OCI-M2 (cell line): ENCODE data around the gene PRKAG3.
"Not testable (repeated sequence)": the region's sequence is repeated elsewhere in the genome, so short reads cannot be mapped to it uniquely, and the experiment has no call there.

Experiments
- DNase-seq: peaks from one replicate; lab custom pipeline; 2025; ENCODE audit not compliant: unreplicated experiment; lab: John Stamatoyannopoulos, UW

Gene PRKAG3

GRCh38 chr2:218844334-218844733 lies 12.7 kb upstream of the PRKAG3 start:
- not testable (repeated sequence) for DNase-seq

- no peak for DNase-seq
Observed at GRCh38 chr2:218839888-218840287, 8.3 kb upstream of the PRKAG3 start.

GRCh38 chr2:218839430-218839829 lies 7.8 kb upstream of the PRKAG3 start:
- no peak for DNase-seq

DNA sequence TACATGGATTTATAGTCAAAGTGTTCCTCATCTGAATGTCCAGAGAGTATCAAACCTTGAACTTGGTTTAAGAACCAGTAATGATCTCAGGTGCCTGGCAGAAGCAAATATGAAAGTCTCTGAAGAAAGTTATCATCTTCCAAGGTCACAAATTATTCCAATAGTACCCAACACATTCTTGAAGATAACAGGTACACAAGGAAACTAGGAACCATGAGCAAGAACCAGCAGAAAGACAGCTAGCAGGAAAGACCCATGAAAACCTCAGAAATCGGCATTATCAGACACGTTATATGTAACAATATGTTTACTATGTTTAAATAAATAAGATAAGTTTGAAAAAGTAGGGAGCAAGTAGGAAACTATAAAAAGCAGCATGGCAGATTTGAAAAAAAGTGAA lies 5.9 kb upstream of the PRKAG3 start:
- no peak for DNase-seq

DNA sequence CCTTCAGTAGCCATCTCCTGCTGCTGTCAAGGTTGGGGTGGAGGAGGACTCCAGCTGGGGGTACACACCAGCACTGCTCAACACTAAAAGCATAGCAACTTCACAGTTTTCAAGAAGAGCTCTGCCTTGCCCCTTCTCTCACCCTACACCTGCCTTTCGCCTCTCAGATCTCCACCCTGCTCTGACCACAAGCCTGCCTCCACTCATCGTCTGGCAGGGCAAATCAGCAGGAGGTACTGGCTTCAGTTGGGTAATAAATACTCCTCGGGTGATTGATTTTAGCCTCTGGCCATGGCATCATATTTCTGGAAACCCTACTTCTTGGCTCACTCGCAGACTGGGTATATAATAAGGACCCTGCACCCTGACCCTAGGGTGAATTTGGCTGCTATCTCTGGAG lies 3.1 kb upstream of the PRKAG3 start:
- DNase-seq, result no peak

DNA sequence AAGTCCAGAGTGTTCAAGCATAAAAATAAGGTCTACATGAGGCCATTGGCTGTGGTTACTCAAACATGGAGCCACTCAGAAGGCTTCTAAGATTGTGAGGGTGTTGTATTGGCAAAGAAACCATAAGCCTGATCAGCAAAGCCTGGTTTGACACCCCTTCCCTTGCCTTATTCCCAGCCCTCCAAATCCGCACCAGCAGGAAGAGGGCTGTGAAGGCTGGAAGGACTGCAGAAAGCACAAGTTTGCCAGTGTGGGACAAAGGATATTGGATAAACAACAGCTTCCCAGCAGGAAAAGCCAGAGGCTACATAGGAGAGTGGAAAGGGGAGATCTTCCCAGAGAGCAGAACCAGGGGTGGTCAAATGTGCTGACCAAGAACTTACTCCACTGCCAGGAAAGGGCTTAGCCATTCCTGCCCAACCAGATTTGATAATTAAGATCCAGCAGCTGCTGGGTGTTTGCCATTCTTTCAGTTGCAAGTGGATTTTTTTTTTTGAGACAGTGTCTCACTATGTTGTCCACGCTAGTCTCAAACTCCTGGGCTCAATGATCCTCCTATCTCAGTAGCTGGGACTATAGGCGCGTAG lies 1.5 kb upstream of the PRKAG3 start:
- DNase-seq, result no peak

- DNase-seq, result no peak
Observed at GRCh38 chr2:218832520-218832919, 917 bp upstream of the PRKAG3 start.

- DNase-seq, result no peak
Observed at GRCh38 chr2:218832081-218832480, 478 bp upstream of the PRKAG3 start.

- DNase-seq, result no peak
Observed at GRCh38 chr2:218830526-218831306, 887 bp downstream of the PRKAG3 start.

DNA sequence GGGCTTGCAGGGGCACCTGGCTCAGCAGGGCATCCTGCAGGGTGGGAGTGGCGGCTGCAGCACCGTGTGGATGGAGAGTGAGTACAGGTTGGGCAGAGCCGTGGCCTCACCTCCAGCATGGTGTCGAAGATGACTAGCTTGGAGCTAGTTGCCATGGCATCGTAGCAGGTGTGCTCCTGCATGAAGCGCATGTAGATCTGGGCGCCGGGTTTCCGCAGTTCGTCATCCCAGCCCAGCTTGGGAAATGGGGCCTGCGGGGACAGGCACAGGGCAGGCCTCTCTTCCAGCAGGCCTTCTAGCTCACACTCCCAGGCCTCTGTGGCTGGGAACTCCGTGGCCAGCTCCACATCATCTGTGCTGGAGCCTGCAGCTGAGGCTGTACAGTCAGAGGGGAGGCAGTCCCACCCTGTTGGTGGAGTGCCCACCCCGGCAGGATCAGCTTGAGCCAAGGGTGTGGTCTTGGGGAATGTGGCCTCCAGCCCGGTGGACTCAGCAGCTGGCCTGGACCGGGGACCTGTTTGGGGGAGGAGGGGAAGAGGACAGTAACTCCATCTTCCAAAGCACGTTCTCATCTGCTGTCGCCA lies 1.6 kb downstream of the PRKAG3 start:
- DNase-seq, result no peak

DNA sequence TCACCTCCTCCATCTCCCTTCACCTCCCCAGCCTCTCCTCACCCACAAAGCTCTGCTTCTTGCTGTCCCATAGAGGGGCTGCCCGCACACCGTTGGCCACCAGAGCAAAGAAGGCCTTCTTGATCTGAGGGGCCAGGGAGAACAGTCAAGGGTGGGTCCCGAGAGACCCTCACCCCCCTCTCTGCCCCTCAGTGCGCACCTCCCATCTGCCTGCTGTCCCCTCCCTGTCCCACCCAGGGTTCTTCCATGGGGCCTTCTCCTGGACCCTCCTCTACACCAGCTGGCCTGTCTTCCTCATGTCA lies 3.2 kb downstream of the PRKAG3 start:
- no peak for DNase-seq

- no peak for DNase-seq
Observed at GRCh38 chr2:218827701-218828476, 3.7 kb downstream of the PRKAG3 start.

DNA sequence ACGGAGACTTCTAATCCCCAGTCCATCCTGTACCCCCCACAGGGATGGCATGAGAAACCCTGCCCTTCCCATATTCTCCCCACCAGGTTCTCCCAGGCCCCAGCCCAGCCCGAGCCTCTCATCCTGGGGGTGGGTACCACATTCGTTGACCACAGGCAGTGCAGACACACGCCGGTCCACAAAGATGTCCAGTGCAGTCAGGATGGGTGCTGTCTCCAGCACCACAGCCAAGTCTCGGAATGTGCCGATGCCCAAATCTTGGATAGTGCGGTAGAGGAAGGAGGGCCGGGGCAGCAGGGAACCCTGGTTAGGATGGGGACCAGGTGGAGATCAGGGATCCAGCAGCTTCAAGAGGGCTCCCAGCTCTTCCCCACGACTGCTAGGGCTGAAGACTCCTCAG lies 4.8 kb downstream of the PRKAG3 start:
- DNase-seq, result no peak

DNA sequence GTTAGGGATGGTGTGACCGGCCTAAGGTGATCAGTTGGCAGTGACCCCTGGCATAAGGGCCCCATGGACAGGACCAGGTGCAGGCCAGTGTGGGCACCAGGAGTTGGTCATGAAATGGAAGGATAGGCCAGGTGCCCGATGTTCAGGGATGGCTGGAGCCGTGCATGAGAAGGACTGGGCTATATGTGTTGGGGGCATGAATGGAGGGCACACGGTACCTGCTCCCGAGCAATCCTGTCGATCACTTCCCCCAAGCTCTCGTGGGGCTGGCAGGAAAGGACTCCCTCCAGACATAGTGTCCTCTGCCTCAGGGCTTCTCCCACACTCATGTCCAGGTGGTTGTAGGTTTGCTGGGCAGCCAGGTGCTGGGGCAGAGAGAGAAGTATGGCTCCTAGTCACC lies 7.6 kb downstream of the PRKAG3 start:
- DNase-seq, result no peak

DNA sequence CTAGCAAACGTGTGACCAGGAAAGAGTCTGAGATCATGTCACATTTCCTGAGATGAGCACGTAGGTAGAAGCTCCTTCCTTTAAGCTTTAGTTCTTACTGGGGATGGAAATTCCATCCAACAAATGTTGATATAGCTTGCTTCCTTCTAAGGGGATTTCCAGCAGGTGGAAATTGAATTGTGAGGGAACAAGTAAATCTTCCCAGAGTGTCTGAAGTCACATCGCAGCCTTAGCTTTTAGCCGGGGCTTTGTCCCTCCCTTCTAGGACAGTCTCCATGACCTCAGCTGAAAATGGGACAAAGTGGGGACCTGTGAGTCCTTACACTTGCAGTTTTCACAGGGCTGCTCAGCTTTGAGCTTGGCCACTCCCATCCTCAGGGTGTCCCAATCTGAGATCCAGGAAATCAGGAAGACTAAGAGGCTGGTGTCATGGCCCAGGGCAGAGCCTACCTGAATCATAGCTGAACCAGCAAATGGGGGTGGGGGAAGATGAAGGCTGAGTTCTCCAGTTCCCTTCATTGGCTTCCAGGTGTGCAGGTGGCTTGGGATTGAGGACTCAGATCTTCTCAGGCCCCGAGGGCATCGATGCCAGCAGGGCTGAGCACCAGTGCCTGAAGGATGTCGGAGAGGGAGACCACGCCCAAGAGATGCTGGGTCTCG lies 8.3 kb downstream of the PRKAG3 start:
- DNase-seq, result no peak

- DNase-seq, result no peak
Observed at GRCh38 chr2:218822622-218823021, 9.0 kb downstream of the PRKAG3 start.

GRCh38 chr2:218821605-218822211 lies 9.9 kb downstream of the PRKAG3 start:
- no peak for DNase-seq

- no peak for DNase-seq
Observed at GRCh38 chr2:218820746-218821369, 10.7 kb downstream of the PRKAG3 start.

DNA sequence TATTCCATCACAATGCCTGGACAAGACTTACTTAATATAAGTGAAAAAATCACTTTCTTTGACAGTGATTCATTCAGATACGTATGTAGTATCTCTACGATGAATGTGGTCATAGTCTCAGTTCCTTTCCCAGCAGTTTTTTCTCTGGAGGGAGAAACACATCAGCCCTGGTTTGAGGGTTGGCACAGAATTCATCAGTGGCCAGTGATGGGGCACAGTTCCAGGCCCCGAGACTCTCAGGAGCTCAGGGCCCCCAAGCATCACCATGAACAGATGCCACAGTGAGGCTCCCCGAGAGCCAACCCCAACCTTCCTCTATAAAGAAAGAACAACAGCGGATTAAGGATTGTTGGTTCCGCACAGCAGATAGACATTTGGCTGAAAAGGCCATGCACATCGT lies 12.5 kb downstream of the PRKAG3 start:
- DNase-seq, result no peak

DNA sequence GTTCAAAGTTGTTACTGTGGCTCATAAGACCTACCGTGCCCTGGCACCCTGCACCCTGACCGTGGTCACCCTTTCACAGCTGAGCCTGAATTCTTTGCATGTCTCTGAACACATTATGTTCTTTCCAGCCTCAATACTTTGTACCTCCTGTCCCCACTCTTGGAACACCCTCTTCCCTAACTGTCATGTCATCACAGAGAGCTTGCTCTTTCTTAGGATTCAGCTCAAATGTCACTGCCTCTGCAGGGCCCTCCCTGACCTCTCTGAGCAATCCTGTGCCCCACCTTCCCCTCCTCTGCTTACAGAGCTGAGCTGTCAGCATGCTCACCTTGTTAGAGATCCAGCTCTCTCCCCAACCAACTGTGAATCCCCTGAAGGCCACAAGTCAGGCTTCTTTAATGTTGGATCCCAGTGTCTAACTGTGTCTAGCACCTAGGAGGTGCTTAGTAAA lies 15.0 kb downstream of the PRKAG3 start:
- DNase-seq, result no peak
